CD4-positive, alpha-beta T cell treated with Interleukin-4 for 1 hour (primary cell): ENCODE measurements around the gene NECTIN2.
"Not testable (repeated sequence)": the region's sequence is repeated elsewhere in the genome, so short reads cannot be mapped to it uniquely, and the experiment has no call there.

ENCODE experiments used
- DNase-seq, 2 donors: peaks; one replicate each; pipeline ENCODE4 v3.0.0-alpha.2; 2020 to 2022

The NECTIN2 gene

DNA sequence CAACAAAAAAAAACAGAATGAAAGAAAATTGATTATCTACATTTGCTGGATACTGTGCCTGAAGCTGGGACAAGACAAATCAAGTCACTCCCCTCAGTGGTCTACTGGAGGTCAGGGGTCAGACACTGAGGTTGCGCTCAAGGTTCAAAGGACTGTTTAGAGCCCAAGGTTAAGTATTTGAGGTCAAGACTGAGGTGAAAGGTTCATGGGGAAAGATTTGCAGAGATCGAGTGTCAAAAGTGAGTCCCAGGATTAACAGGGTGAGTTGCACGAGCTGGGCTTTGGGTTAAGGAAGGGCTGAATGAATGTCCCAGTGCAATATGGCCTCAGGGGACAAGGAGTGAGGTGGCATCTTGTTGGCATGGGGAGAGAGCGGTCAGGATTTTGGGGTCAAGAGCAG, 41.6 kb downstream of the NECTIN2 start:
- no peak for DNase-seq

- not testable (repeated sequence) for DNase-seq
These were observed 42.2 kb downstream of the NECTIN2 start for GRCh38 chr19:44888335-44888734.

GRCh38 chr19:44889830-44890365, 43.8 kb downstream of the NECTIN2 start:
- DNase-seq: no peak

DNA sequence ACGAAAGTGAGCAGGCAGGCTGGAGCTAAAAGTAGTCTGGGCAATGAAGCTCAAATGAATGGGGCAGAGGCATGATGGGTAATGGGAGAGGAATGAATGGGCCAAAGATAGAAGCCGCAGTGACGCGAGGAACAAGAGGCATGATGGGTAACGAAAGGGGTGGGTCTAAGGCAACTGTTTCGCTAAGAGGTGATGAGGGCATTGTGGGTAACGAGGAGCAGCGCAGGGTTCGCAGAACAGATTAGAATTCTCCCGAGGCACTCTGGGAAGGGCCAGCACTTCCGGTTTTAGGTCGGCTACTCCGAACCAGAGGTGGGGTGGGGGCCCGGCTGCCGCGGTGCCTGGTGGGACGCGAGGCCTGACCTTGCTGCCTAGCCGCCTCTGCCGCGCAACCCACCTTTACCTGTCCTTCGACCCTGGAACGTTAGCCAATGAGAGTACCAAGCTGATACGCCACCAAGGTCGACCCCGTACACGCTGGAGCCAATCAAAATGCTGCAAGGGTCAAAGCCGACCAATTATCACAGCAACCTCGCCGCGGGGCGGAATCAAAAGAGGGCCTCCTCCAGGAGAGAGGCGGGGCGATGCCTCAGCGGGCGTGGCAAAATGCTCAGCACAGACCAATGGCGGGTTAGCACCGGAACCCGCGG, 44.4 kb downstream of the NECTIN2 start:
- peak; percentile 100 for DNase-seq

GRCh38 chr19:44891016-44891882, 45.2 kb downstream of the NECTIN2 start, which contains the start of gene TOMM40:
Gene TOMM40 (plus strand): TSS chr19:44891254. CDS start chr19:44891416, 162 bp downstream.
- no peak for DNase-seq

GRCh38 chr19:44892932-44893331, 46.8 kb downstream of the NECTIN2 start:
- DNase-seq: no peak

- no peak for DNase-seq
These were observed 47.4 kb downstream of the NECTIN2 start for GRCh38 chr19:44893332-44894051.

- no peak for DNase-seq
These were observed 47.9 kb downstream of the NECTIN2 start for GRCh38 chr19:44894052-44894400.

GRCh38 chr19:44894946-44895345, 48.8 kb downstream of the NECTIN2 start:
- DNase-seq: no peak

- DNase-seq: no peak
These were observed 51.7 kb downstream of the NECTIN2 start for GRCh38 chr19:44897835-44898234.

GRCh38 chr19:44900328-44901244, 54.5 kb downstream of the NECTIN2 start:
- DNase-seq: no peak

DNA sequence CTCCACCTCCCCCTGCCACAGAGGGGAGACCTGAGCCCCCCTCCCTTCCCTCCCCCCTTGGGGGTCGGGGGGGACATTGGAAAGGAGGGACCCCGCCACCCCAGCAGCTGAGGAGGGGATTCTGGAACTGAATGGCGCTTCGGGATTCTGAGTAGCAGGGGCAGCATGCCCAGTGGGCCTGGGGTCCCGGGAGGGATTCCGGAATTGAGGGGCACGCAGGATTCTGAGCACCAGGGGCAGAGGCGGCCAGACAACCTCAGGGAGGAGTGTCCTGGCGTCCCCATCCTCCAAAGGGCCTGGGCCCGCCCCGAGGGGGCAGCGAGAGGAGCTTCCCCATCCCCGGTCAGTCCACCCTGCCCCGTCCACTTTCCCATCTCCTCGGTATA, 57.1 kb downstream of the NECTIN2 start:
- DNase-seq: no peak

DNA sequence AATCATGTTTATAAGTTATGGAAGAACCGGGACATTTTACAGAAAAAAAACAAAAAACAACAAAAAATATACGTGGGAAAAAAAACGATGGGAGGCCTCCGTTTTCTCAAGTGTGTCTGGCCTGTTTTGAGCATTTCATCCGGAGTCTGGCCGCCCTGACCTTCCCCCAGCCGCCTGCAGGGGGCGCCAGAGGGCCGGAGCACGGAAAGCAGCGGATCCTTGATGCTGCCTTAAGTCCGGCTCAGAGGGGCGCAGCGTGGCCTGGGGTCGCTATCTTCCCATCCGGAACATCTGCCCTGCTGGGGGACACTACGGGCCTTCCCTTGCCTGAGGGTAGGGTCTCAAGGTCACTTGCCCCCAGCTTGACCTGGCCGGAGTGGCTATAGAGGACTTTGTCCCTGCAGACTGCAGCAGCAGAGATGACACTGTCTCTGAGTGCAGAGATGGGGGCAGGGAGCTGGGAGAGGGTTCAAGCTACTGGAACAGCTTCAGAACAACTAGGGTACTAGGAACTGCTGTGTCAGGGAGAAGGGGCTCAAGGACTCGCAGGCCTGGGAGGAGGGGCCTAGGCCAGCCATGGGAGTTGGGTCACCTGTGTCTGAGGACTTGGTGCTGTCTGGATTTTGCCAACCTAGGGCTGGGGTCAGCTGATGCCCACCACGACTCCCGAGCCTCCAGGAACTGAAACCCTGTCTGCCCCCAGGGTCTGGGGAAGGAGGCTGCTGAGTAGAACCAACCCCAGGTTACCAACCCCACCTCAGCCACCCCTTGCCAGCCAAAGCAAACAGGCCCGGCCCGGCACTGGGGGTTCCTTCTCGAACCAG, 57.7 kb downstream of the NECTIN2 start:
- DNase-seq: peak; percentile 64 to 69

- DNase-seq: no peak
These were observed 58.4 kb downstream of the NECTIN2 start for GRCh38 chr19:44904426-44904994.

- DNase-seq: no peak
These were observed 59.5 kb downstream of the NECTIN2 start, which contains the start of gene APOE for GRCh38 chr19:44905437-44906160. Gene APOE (plus strand): TSS chr19:44905796. CDS start chr19:44906625, 829 bp downstream.

- no peak for DNase-seq
These were observed 61.5 kb downstream of the NECTIN2 start for GRCh38 chr19:44907613-44908012.

- no peak for DNase-seq
These were observed 62.2 kb downstream of the NECTIN2 start for GRCh38 chr19:44908074-44908835.

GRCh38 chr19:44908836-44909261, 62.8 kb downstream of the NECTIN2 start:
- DNase-seq: no peak

DNA sequence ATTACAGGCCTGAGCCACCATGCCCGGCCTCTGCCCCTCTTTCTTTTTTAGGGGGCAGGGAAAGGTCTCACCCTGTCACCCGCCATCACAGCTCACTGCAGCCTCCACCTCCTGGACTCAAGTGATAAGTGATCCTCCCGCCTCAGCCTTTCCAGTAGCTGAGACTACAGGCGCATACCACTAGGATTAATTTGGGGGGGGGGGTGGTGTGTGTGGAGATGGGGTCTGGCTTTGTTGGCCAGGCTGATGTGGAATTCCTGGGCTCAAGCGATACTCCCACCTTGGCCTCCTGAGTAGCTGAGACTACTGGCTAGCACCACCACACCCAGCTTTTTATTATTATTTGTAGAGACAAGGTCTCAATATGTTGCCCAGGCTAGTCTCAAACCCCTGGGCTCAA, 63.7 kb downstream of the NECTIN2 start:
- DNase-seq: no peak
